HG02981 (cell line): ENCODE data around the gene SRF.
A peak's percentile ranks its signal among the peaks of the same experiment; 100 is the strongest.

Source experiments
- ATAC-seq: cut with Tn5 transposase; IDR thresholded peaks from one replicate; pipeline ENCODE4 v1.9.1; 2021; ENCODE audit warnings: mild to moderate bottlenecking, moderate library complexity; ENCODE audit not compliant: unreplicated experiment

SRF gene

DNA sequence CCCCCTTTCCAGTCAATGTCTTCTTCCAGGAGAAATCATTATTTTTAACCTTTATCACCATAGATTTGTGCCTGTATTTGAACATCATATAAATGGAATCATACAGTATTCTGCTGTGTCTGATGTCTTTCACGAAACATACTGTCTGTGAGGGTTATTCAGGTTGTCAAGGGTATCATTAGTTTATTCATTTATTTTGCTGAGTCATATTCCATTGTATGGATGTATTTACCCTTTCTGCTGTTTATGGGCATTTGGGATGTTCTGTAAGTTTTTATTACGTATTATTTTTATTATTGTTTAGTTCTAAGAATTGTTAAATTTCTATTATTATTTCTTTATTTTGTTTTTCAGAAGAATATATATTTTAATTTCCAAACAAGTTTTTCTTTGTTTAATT, 36.2 kb downstream of the SRF start:
- no peak for ATAC-seq

DNA sequence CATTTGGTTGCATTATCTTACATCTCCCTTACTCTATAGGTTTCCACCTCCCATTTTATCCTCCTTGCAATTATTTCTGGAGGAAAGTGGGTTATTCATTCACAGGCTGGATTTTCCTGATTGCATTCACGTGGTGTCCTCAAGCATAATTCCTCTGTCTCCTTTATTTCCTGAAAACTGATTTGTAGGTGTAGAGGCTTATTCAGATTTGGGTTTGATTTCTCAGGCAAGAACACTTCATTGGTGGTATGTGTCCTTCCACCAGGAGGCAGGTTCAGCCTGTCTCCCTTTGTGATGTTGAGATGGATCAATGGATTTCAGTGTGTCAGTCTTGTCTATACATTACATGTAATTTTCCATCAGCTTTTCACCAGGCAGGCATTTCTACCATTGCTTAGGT, 40.9 kb downstream of the SRF start:
- ATAC-seq: no peak

DNA sequence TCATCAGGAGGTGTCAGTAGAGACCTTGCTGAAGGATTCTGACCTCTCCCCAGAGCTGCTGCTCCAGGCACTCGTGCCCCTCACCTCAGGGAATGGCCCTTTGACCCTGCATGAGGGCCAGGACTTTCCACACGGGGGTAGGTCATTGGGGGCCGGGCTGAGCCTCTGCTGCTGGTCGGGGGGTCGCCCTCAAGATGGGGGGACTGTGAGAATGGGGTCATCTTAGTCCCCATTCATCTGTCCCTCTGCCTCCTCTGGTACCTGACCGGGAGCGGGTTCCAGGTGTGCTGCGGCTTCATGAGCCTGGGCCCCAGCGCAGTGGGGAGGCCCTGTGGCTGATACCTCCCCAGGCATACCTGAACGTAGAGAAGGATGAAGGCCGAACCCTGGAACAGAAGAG, 42.4 kb downstream of the SRF start:
- no peak for ATAC-seq

DNA sequence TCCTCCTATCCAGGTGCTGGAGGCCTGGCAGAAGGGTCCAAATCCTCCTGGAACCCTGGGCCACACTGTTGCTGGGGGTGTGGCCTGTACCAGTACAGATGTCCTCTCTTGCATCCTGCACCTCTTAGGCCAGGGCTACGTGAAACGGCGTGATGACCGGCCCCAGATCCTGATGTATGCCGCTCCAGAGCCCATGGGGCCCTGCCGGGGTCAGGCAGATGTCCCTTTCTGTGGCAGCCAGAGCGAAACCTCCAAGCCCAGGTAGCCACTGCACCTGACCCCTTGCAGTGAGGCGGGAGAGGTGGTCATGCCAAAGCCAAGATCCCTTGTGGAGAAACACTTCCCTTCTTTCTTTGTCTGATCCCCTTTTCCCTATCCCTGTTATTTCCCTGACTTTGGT, 44.0 kb downstream of the SRF start:
- ATAC-seq: no peak

DNA sequence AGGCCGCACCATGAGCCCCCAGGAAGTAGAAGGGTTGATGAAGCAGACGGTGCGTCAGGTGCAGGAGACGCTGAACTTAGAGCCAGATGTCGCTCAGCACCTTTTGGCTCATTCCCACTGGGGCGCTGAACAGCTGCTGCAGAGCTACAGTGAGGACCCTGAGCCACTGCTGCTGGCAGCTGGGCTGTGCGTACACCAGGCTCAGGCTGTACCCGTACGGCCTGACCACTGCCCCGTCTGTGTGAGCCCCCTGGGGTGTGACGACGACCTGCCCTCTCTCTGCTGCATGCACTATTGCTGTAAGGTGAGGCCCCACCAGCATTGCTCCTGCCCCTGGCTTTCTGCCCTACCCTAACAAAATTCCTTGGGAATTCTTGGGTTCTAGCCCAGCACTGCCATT, 45.1 kb downstream of the SRF start:
- ATAC-seq: no peak

DNA sequence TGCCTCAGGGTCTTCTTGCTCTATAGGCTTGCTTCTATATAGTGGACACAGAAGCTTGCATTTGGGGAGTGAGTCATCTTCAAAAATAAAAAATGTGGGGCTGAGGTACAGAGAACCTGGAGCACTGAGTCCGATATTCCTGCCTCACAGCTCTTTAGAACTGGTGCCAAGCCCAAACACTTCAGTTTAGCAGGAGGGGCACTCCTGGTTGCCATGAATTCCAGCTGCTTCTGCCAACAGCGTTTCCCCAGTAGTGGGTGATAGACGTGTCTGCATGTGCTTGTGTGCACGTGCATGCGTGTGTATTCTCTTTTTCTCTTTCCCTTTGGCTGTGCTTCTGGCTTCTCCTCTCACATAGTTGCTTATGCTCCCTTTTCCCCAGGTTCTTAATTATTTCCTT, 46.3 kb downstream of the SRF start:
- ATAC-seq: no peak

DNA sequence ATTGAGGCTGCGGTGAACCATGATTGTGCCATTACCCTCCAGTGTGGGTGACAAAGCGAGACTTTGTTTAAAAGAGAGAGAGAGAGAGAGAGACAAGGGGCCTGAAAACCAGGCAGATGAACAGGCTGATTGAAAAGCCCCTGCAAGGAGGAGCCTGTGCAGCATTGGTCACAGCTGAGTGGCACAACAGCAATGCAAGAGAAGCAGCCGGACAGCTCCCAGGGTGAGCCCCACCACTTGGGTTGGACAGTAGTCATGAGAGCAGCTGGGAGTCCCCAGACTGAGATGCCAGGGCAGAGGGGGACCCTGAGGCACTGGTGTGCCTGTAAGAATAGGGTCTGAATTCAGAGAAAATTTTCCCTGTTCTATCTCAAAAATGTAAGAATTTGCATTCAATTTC, 48.0 kb downstream of the SRF start:
- ATAC-seq: no peak

DNA sequence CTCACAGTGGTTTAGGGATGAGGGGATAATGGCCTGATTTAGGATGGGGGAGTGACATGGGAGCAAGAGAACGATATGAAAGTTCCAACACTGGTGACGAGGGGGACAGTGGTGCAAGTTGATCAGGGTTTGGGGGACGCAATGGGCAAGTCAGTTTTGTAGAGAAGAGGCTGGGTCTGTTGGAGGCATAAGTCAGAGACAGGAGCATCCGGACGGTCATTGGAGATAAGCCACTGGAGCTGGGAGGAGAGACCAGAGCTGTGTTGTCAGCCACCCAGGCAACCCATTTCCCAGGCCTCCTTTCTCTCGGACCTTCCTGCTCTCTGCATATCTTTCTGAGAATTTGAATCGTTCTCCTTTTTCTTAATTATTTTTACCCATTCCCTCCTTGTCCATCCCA, 48.7 kb downstream of the SRF start:
- no peak for ATAC-seq

DNA sequence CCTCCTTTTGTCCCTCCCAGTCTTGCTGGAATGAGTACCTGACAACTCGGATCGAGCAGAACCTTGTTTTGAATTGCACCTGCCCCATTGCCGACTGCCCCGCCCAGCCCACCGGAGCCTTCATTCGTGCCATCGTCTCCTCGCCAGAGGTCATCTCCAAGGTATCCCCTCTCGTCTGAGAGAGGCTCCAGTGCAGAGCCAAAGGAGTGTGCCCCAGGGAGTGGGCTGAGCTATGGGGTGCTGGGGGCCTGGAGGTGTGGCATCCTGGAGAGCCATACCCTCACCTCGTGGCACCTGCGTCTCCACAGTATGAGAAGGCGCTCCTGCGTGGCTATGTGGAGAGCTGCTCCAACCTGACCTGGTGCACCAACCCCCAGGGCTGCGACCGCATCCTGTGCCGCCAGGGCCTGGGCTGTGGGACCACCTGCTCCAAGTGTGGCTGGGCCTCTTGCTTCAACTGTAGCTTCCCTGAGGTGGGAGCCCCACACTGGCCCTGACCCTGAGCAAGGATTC, 49.4 kb downstream of the SRF start:
- no peak for ATAC-seq

DNA sequence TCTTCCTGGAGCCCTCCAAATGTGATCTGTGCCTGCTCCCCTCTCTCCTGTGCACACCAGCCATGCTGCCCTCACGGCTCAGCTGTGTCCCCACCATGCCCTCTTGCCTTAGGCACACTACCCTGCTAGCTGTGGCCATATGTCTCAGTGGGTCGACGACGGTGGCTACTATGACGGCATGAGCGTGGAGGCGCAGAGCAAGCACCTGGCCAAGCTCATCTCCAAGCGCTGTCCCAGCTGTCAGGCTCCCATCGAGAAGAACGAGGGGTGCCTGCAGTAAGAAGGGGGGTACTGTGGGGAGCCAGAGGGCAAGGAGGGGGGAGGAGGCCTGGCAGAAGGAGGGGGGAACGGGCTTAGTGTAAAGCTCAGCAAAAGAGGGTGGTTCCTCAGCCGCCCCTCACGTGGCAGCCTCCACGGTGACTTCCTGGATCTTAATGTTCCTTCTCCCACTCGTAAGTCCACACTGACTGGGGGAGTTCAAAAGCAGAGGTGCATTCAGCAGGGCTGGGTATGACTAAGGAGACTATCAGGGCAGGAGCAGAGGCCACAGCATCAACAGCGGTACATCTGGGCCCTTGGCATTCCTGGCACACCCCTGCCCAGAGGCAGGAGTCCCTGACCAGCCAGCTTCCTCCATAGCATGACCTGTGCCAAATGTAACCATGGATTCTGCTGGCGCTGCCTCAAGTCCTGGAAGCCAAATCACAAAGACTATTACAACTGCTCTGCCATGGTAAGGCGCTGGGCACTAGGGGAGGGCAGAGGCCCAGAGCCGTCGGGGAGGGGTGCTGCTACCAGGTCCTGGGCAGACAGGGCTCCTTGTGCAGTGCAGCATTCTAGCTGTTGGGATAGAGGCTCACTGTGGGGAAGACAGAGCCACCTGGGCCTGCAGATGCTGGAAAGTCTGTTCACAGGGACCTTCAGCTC, 50.2 kb downstream of the SRF start:
- no peak for ATAC-seq

DNA sequence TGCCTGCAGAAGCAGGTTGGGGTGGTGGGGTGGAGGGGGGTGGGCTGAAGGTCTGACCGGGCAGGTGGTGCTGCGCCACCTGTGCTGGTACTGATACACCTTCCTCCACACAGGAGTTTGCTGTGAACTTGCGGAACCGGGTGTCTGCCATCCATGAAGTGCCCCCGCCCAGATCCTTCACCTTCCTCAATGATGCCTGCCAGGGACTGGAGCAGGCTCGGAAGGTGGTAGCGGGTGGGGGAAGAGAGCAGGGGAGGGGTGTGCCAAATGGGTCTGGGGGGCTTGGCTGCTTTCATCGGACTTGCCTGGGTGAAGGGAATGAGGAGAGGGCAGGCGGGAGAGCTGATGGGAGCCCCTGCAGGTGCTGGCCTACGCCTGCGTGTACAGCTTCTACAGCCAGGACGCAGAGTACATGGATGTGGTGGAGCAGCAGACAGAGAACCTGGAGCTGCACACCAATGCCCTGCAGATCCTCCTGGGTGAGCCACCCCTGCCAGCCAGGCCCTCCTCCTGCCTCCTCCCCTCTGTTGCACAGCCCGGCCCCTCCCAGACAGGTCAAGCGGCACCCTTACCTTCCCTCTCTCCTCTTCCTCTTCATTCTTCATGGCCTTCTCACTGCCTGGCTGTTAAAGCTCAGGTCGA, 51.5 kb downstream of the SRF start:
- no peak for ATAC-seq

DNA sequence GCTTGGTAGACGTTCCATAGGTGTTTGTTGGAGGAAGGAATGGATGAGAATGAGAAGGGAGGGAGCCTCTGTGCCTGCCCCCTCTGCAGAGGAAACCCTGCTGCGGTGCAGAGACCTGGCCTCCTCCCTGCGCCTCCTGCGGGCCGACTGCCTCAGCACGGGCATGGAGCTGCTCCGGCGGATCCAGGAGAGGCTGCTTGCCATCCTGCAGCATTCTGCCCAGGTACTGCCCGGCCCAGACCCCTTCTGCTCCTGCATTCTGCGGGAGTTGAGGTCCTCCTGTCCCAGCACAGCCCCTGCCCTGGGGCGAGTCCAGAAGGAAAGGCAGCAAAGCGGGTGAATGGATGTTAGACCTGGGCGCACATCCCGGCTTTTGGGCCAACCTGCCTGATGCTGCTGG, 52.1 kb downstream of the SRF start:
- ATAC-seq: no peak

DNA sequence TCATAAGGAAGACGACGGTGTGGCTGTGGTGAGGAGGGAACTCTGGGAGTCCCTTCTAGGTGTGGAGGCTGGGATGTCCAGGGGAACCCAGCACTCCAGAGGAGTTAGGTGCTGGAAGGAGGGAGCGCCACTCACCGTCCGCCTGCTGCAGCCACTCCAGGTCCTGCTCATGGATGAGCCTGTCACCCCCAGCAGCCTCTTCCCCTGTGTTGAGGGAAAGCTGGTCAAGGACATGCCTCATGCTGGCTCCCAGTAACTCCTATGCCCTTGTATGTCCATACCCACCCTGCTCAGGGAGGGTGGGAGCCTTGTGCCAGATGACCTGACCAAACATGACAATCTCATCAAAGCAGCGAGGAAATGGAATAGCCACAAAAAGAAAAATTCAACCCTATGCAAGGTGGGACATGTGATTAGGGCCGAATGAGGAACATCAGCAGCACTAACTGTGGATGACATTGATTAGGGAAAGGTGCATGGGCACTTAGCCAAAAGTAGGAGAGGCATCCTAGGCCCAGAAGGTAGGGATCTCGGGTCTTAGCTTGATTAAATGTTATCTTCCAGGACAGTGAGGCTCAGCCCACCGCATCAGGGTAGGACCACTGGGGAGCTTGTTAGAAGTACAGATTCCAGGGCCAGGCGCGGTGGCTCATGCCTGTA, 55.3 kb downstream of the SRF start:
- ATAC-seq: no peak

DNA sequence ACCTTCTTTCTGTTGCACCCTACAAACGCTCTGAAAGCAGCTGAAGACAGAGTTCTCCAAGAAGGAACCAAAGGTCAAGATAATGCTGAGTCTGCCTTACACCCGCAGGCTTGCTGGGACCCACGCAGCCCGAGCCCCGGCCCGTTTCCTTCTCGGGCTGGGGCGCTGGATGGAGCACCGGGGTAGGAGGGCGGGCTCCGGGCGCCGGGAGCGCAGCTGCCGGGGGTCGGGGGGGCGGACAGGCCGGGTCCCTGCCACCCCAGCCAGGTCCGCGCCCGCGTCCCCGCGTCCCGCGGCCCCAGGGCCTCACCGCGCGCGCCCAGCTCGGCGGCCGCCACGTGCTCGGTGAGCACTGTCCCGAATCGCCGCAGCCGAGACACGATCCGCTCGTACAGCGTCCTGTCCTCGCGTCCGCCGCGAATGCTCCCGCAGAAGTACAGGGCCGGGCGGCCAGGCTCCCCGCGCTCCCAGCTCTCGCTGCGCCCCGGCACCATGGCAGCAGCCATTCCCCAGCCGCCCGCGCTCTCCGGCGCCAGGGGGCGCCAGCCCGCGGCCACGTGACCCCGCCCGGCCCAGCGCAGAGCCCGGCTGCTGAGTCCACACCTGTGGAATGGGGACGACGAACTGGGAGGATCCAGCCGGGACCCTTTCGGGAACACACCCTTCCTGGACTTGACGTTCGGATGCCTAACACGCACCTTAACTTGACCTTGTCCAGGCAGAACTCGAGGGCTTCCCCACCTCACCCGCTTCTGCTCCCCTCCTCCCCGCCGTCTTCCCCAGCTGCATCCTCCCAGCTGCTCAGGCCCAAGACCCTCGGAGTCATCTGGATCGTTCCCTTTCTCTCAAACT, 58.1 kb downstream of the SRF start, which contains the start of gene DNPH1:
Gene DNPH1, minus strand, starts transcription at position 531 of the 852 bp plus-strand sequence. Its CDS starts 25 bp downstream, at position 506.
- ATAC-seq: peak; percentile 56

DNA sequence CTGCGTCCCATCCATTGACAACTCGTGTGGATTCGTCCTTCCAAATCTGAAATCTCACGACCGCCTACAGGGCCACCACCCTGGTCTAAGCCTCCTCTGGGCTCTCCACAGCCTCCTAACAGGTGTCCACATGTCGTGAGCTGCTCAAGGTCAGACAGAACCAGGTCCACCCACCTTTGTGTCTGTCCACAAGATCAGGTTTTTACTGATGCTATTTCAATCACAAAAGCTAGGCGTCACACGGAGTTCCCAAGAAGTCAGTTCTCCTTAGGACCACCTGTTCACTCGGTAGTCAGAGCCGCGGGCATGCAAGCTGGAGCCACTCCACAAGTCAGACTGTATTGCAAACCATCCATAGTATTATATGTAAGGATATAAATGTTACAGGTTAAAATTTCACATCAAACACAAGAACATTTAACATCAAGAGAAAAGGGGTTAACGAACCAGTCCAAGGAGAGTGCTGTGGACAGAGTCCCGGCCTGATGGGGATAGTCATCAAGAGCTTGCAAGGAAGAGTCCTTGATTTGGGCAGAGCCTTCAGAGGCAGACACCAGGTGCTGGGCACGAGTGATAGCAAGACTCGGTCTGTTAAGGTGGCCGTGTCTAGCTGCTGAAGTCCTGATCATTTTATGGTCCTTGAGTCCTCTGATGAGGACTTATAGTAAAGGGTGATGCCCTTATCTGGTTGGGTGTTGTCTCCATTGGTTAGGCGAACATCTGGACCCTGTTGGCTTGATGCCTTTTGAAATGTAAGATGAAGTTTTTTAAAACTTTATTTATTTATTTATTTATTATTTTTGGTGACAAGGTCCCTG, 58.9 kb downstream of the SRF start:
- no peak for ATAC-seq

DNA sequence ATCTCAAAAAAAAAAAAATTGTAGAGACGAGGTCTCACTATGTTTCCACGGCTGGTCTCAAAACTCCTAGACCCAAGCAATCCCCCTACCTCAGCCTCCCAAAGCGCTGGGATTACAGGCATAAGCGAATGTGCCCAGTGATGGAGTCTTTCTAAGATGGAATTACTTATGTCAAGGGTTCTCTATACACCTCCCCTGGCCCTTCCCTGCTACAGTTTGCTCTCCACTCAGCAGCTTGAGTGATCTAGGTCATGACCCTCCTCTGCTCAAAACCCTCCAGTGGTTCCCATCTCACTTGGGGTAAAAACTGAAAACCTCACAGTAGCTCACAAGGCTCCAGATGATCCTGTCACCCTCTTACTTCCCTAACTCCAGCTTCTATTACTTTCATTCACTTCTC, 60.0 kb downstream of the SRF start:
- ATAC-seq: no peak
